ENCODE measurements around the gene ZYX. TPM values are rescaled to one million over a fixed set of nuclear protein-coding genes. Genes with fewer than 3 reads are reported as not detected.
A peak's percentile ranks its signal among the peaks of the same experiment; 100 is the strongest.

ZYX gene
- total RNA-seq, 1 experiment from 2014 or later = 237 TPM

DNA sequence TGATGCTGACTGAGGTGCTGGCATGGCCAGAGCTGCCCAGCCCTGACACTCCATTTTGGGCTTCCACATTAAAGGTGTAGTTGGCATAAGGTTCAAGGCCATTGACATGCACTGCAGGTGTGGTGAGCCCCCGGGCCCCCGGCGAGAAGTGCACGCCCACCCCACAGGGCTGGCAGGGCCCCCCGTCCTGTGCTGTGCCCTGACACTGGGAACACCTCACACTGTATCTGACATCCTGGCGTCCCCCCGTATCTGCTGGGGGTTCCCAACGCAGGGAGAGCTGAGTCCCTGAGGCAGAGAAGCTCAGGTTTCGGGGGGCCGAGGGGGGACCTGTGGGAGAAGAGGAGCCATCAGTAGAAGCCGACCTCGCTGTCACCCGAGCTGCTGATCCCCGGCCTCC is 17.5 kb downstream of the ZYX start:
- Mint-ChIP-seq H3K4me3 (peak overlapping the region in 1 of 2 experiments; percentile 5; a peak in 1 of 5 replicates), H3K4me1 (peaks cover 0 to 3% of the 10 kb centered on the region in 2 experiments; a peak in 2 of 4 replicates), H3K27me3 (ENCODE audit: low read depth) (peaks cover 2% of the 10 kb centered on the region; the same call in 1 of the 2 replicates), H3K36me3 (ENCODE audit: insufficient read depth in 1 of 3, low read depth in 3 of 3) (peaks cover 66 to 89% (median 89%) of the 10 kb centered on the region in 3 experiments), H3K27ac (no peak overlapping the region), H3K9me3 (no peaks in the 10 kb centered on the region)
- no peak for DNase-seq
- no peak overlapping the region for H3T11ph ChIP-seq (ENCODE audit: low read length)
- H4K8ac ChIP-seq (replicated peaks; ENCODE audit: insufficient read length, low read depth, low read length) = no peak overlapping the region
- H3K27me3 ChIP-seq (ENCODE audit: insufficient read depth, low read length) = no peaks in the 10 kb centered on the region
- no peak overlapping the region for H2BK20ac ChIP-seq (ENCODE audit: low read depth, low read length, poor library complexity, severe bottlenecking)
- H2BK5ac ChIP-seq (ENCODE audit: insufficient read length, low read length) = no peak overlapping the region
- no peak overlapping the region for H3K4me2 ChIP-seq (ENCODE audit: insufficient read depth, insufficient read length, low read length)
- no peak overlapping the region for H4K5ac ChIP-seq (ENCODE audit: insufficient read length, low read depth, low read length)
- no peaks in the 10 kb centered on the region for H4K20me1 ChIP-seq (ENCODE audit: control insufficient read depth, insufficient read depth, insufficient read length)
- no peak overlapping the region for H4K91ac ChIP-seq (ENCODE audit: insufficient read length, low read depth, low read length)
- WGBS (ENCODE audit: extremely low coverage, insufficient read length, low lambda C conversion rate) = no CpG with 5 or more reads among the region's 14 CpGs
- no peak overlapping the region for H3K56ac ChIP-seq (ENCODE audit: insufficient read length, low read depth, low read length)
- TF ChIP-seq, protein P1, sequence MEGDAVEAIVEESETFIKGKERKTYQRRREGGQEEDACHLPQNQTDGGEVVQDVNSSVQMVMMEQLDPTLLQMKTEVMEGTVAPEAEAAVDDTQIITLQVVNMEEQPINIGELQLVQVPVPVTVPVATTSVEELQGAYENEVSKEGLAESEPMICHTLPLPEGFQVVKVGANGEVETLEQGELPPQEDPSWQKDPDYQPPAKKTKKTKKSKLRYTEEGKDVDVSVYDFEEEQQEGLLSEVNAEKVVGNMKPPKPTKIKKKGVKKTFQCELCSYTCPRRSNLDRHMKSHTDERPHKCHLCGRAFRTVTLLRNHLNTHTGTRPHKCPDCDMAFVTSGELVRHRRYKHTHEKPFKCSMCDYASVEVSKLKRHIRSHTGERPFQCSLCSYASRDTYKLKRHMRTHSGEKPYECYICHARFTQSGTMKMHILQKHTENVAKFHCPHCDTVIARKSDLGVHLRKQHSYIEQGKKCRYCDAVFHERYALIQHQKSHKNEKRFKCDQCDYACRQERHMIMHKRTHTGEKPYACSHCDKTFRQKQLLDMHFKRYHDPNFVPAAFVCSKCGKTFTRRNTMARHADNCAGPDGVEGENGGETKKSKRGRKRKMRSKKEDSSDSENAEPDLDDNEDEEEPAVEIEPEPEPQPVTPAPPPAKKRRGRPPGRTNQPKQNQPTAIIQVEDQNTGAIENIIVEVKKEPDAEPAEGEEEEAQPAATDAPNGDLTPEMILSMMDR (conservative IDR thresholded peaks at IDR 0.05) = no peak
- H3K14ac ChIP-seq (ENCODE audit: insufficient read depth, low read length) = no peak overlapping the region
- no peak overlapping the region for H2AK5ac ChIP-seq (ENCODE audit: insufficient read length, low read length)
- H3K9ac ChIP-seq (ENCODE audit: extremely low read depth, insufficient read length, low read length) = no peak overlapping the region
- no peak overlapping the region for H2BK120ac ChIP-seq (ENCODE audit: low read depth, low read length, poor library complexity, severe bottlenecking)
- no peak overlapping the region for H3K23ac ChIP-seq (ENCODE audit: insufficient read length, low read depth, low read length)
- H3K4ac ChIP-seq (ENCODE audit: low read depth, low read length) = no peak overlapping the region
- no peak overlapping the region for H2AFZ ChIP-seq (ENCODE audit: low read length)
- H3K79me1 ChIP-seq (ENCODE audit: insufficient read depth, low read depth, low read length, poor library complexity, severe bottlenecking) = no peaks in the 10 kb centered on the region
- H3K9me3 ChIP-seq (ENCODE audit: control insufficient read depth, low read depth, low read length) = no peaks in the 10 kb centered on the region
- no peaks in the 10 kb centered on the region for H3K23me2 ChIP-seq (ENCODE audit: insufficient read length, low read depth, low read length, poor library complexity, severe bottlenecking)
- no peak overlapping the region for H3K27ac ChIP-seq (ENCODE audit: insufficient read length, low read depth, low read length)
- H3K18ac ChIP-seq (ENCODE audit: insufficient read length, low read depth, low read length) = no peak overlapping the region
- no peak overlapping the region for H2BK12ac ChIP-seq (ENCODE audit: insufficient read length, low read depth, low read length)
- no peaks in the 10 kb centered on the region for H3K4me1 ChIP-seq (ENCODE audit: insufficient read depth, low read length)
- H2BK15ac ChIP-seq (ENCODE audit: low read depth, low read length) = no peak overlapping the region
- H3K79me2 ChIP-seq (ENCODE audit: insufficient read depth, low read length) = 0 out of 2 replicates have a peak, but pooled peaks cover 3% of the 10 kb centered on the region
